Measurements from ENCODE around the gene PMM2. TPM values are rescaled to one million over a fixed set of nuclear protein-coding genes. Genes with fewer than 3 reads are reported as not detected.
A peak's percentile ranks its signal among the peaks of the same experiment; 100 is the strongest.

The PMM2 gene
- polyA plus RNA-seq, 1 donor from 2014 or later, result 32.3 TPM

DNA sequence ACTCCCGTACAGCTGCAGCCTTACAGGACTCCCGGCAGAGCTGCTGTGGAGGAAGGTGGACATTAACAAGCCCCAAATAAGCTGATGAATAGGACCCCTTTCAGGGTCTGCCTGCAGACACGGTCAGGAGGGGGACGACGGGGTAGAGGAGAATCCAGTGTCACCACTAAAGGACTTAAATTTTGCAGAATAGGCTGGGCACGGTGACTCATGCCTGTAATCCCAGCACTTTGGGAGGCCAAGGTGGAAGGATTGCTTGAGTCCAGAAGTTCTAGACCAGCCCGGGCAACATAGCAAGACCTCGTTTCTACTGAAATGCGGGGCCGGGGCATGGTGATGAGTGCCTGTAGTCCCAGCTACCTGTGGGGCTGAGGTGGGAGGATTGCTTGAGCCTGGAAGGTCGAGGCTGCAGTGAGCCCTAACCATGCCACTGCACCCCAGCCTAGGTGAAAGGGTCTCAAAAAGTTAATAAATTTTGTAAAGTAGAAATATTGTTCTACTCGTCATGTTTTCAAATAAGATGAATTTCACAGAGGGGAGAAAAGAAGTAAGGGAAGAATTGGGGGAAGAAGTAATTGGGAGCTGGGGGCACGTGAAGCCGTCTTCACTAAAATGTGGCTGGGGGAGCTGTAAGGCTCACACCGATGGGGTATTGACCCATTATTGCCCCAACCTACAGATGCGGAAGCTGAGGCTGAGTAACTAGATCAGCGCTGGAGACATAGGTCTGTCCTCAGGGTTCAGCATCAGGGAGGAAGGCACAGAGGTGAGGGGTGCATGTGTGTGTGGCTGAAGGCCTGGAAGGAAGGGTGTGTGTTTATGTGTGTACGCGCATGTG, 89.2 kb downstream of the PMM2 start:
- H3K9me3 Mint-ChIP-seq, result no peaks in the 10 kb centered on the region
- H3K4me1 Mint-ChIP-seq, result peaks cover 8 to 21% (median 21%) of the 10 kb centered on the region in 3 donors
- H3K4me3 Mint-ChIP-seq, result peak overlapping the region in 1 of 4 donors; percentile 73
- peaks cover 20% of the 10 kb centered on the region for H3K27me3 Mint-ChIP-seq
- peaks cover 6% of the 10 kb centered on the region for H3K36me3 Mint-ChIP-seq
- H3K27ac Mint-ChIP-seq, result peak overlapping the region; percentile 34 to 77 (median 65)

DNA sequence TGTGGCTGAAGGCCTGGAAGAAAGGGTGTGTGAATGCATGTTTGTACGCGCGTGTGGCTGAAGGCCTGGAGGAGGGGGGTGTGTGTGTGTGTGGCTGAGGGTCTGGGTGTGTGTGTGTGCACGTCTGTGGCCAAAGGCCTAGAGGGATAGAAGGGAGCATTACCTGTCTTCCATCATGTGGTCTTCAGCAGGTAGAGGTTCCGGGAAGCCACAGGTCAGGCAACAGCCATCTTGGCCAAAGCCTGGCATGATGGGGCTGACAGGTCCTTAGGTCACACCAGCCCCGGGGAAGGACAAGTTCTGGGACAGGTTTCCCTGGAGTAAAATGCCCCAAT, 89.8 kb downstream of the PMM2 start:
- peaks cover 13 to 27% (median 26%) of the 10 kb centered on the region in 3 donors for H3K4me1 Mint-ChIP-seq
- H3K36me3 Mint-ChIP-seq, result peaks cover 6% of the 10 kb centered on the region
- peaks cover 17% of the 10 kb centered on the region for H3K27me3 Mint-ChIP-seq
- H3K9me3 Mint-ChIP-seq, result no peaks in the 10 kb centered on the region
- H3K4me3 Mint-ChIP-seq, result no peak overlapping the region
- peak overlapping the region; percentile 22 to 65 (median 34) for H3K27ac Mint-ChIP-seq

DNA sequence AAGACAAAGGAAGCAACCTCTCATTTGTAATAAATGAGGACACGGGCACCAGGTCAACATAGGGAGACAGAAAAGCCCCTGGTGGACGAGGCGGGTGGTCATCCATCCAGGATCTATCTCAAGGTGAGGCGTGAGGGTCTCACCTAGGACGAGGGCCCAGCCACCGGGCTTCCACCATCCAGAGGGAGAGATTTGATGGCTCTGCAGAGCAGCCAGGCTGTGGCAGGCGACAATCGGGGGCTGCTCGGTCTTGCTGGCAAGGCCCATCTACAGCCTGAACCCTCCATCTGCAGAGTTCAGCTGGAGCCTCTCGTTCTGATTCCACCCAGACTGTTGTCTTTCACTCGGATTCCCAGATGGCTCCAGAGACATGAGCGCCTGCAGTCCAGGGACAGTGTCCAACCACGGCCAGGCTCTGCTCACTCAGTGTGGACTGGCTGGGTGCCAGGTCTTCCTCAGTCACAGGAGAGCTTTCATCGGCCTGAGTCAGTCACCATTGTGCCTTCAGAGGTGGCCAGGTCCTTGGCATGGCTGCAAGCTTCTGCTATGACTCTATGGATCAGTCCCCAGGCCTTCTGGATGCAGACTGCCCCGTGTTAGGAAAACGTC, 90.4 kb downstream of the PMM2 start:
- peaks cover 6% of the 10 kb centered on the region for H3K36me3 Mint-ChIP-seq
- H3K4me3 Mint-ChIP-seq, result no peak overlapping the region
- no peaks in the 10 kb centered on the region for H3K9me3 Mint-ChIP-seq
- peaks cover 12% of the 10 kb centered on the region for H3K27me3 Mint-ChIP-seq
- peak overlapping the region in 2 of 3 donors; percentile 27 to 34 for H3K27ac Mint-ChIP-seq
- peaks cover 18 to 34% (median 30%) of the 10 kb centered on the region in 3 donors for H3K4me1 Mint-ChIP-seq

DNA sequence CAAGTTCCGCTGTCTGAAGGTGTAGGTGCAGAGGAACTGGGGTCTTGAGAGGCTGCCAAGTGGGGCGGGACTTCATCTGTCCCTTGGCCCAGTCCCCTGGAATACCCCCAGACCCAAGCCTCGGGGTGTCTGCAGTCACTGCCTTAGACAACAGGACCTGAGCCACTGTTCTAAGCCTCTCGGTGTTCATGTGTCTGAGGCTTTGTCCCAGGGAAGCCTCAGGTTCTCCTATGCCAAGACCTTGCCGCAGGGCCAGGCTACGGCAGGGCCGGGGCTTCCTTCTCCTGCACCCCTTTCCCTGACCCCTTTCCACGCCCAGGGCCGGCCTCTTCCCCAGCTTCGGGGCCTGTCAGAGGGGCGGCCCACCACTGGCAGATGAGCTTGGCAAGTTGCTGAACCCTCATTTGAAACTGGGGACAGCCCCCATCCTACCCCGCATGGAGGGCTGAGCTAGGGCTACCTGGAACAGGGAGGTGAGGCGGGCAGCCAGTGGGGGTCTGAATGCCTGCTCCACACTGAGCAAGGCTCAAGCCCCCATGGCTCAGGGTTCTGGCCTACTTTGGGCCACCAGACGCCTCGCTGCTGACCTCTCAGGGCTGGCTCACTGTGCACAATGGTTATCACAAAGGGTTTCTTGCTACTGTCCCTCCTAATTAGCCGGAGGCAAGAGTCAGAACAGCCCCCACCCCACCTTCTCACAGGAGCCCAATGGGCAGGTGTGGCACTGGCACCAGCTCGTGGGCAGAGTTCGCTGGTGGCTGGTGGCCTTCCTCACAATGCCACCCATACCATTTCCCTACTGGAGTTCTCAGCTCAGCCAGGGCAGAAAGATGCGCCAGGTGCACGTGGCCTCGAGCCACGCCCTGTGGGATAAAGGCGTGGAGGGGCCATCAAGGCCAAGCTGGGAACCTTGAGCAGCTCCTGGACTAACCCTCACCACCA, 91.6 kb downstream of the PMM2 start:
- Mint-ChIP-seq H3K4me1 (peaks cover 23 to 36% (median 30%) of the 10 kb centered on the region in 3 donors), H3K9me3 (no peaks in the 10 kb centered on the region), H3K27ac (peak overlapping the region in 1 of 3 donors; percentile 10), H3K4me3 (no peak overlapping the region), H3K27me3 (peaks cover 9% of the 10 kb centered on the region), H3K36me3 (peaks cover 6% of the 10 kb centered on the region)

DNA sequence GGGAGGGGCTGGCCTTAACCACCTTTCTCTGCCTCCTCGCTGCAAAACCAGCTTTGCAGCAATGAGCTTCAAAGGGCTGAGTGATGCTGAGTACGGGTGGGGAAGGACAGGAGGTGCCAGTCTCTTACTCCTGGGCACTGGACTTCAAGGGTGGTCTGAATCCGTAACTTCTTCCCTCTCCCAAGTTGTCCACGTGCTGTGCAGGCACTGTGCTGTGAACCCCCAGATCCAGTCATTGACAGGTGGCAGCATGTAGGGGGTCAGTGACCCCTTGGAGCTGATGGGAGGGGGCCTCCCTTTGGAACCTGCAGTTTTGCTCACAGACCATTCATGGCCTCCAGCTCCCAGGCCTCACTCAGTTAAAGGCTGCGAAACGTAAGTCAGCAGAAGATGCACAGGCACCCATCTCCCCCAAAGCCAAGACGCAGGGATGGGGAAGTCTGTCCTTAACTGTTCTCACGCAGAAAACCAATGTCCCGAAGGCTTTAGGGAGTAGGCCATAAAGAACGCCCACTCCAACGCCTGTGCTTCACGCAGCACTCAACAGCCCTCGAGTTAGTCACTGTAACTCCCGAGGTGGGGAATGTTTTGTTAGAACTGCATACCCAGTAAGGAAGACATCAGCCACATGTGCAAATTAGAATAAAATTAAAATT, 92.4 kb downstream of the PMM2 start:
- H3K9me3 Mint-ChIP-seq, result no peaks in the 10 kb centered on the region
- H3K4me1 Mint-ChIP-seq, result peaks cover 23 to 36% (median 30%) of the 10 kb centered on the region in 3 donors
- peaks cover 8% of the 10 kb centered on the region for H3K27me3 Mint-ChIP-seq
- H3K27ac Mint-ChIP-seq, result peak overlapping the region in 1 of 3 donors; percentile 94
- no peak overlapping the region for H3K4me3 Mint-ChIP-seq
- peaks cover 6% of the 10 kb centered on the region for H3K36me3 Mint-ChIP-seq

DNA sequence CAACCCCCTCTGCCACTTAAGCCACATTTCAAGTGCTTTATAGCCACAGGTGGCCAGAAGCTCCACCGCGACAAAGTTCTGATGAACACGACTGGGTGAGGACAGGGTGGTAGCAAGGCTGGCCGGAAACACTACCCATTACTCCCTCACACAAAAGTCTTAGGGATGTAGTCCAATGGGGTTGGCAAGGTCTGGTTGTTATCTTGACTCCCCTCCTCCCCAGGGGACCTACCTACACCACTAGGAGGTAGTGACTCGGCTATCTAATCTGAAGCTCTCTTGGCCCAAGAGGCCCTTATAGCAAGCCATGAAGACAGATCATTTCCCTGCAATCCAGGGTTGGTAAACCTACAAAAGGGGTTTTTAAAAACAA, 92.9 kb downstream of the PMM2 start:
- Mint-ChIP-seq H3K4me3 (no peak overlapping the region), H3K36me3 (peaks cover 6% of the 10 kb centered on the region)

DNA sequence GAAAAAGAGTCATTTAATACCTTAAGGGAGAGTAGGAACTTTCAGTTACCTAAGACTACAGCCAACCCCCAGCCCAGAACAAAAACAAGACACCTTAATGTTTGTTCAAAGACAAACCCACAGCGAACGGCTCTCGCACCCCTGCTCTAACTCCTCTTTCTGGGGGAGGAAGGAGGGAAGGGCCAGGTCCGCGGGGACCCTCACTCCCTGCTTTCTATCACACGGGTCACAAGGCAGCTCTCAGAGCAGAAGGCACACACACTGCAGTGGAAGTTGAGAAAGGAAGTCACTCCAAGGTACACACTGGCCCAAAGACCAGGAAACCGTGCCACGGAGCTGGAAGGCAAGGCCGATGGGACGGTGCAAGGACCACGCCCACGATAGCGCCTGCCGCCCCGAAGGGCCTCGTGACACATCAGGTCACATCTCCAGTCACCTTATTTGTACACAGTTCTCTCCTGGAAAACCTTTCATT, 94.5 kb downstream of the PMM2 start:
- H3K27ac Mint-ChIP-seq, result peak overlapping the region; percentile 82 to 98 (median 94)
- no peaks in the 10 kb centered on the region for H3K27me3 Mint-ChIP-seq
- H3K9me3 Mint-ChIP-seq, result no peaks in the 10 kb centered on the region
- peaks cover 22 to 27% (median 23%) of the 10 kb centered on the region in 3 donors for H3K4me1 Mint-ChIP-seq
- peak overlapping the region in 3 of 4 donors; percentile 66 to 89 (median 84) for H3K4me3 Mint-ChIP-seq
- H3K36me3 Mint-ChIP-seq, result peaks cover 5% of the 10 kb centered on the region

More for the DNA sequence above, 92.9 kb downstream of the PMM2 start:
- peak overlapping the region; percentile 82 to 98 (median 94) for H3K27ac Mint-ChIP-seq
- peaks cover 3% of the 10 kb centered on the region for H3K27me3 Mint-ChIP-seq
- H3K4me1 Mint-ChIP-seq, result peaks cover 23 to 32% (median 26%) of the 10 kb centered on the region in 3 donors
- no peaks in the 10 kb centered on the region for H3K9me3 Mint-ChIP-seq

DNA sequence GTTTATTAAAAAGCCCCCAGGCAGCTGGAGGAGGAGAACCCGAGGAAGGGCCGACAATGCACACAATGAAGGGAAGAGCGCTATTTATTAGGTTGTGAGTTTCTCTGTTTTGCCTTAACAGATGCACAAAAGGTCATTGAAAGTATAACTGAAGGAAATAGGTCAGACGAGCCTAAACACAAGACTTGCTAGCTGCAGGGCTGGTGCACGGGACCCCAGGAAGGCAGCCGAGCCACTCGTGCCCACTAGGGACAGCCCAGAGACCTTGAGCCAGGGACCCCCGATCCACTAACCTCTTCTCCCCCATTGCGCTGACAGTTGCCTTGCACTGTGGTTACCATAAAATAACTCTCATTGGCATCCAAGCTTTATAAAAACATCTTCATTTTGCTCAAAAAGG, 95.8 kb downstream of the PMM2 start:
- Mint-ChIP-seq H3K27me3 (no peaks in the 10 kb centered on the region), H3K36me3 (peaks cover 7% of the 10 kb centered on the region), H3K9me3 (no peaks in the 10 kb centered on the region), H3K4me3 (peak overlapping the region in 1 of 4 donors; percentile 39), H3K4me1 (peaks cover 20 to 23% (median 23%) of the 10 kb centered on the region in 3 donors), H3K27ac (peak overlapping the region in 2 of 3 donors; percentile 82 to 94)

DNA sequence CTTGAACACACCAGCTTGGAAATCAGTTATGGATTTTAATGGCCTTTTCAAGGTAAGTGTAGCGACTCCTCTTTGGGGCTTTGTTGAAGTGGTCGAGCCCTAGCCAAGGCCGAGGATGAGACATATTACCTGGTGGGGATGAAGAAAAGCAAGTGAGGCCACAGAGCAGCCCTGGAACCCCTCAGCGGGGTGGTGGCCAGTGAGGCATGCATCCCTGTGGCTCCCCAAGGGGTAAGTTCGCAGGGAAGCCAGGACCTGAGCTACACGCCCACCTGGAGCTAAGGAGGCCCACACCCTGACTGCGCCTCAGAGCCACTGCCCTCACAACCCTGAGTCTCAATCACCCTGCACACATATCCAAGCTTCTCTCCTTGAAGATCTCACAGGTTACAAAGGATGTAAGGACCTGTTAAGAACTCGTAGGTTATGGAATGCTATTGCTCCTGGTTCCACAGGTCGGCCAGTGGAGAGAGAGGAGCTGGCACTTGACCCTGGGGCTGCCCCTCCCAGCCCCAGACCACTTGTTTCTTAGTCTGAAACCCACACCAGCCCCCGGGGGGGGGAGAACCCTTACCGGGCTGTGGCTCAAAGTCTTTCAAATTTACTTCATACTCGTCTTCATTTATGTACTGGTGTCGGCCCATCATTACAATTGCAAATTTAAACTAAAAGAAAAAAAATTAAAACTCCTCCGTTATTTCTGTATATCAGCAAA, 96.5 kb downstream of the PMM2 start:
- Mint-ChIP-seq H3K27me3 (no peaks in the 10 kb centered on the region), H3K36me3 (peaks cover 7% of the 10 kb centered on the region), H3K4me1 (peaks cover 20 to 23% (median 23%) of the 10 kb centered on the region in 3 donors), H3K27ac (peak overlapping the region in 2 of 3 donors; percentile 31 to 36), H3K9me3 (no peaks in the 10 kb centered on the region), H3K4me3 (no peak overlapping the region)

DNA sequence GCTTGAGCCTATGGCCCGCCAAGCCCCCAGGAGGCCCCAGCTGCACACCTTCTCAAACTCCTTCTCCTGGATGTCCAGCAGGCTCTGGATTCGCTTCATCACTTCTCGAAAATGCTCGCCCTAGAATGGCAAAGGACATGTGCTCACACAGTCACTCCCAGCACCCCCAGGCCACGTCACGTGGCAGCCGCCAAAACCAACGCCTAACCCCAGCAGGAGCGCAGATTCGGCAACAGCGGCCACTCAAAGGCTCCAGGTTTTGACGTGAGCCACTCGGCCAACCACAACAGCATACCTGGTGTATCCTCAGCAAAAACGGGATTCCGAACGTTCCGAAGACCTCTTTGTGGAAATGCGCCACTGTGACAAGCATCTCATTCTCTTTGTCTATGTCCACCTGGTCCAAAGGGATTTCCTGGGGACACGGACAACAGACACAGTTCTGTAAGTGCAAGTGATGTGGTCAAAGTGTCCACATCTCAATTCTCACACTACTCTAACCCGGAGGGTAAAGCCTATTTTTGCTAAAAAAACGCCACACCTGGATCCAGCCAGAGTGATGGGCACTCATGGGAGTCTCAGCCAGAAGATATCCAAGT, 97.2 kb downstream of the PMM2 start:
- Mint-ChIP-seq H3K4me3 (peak overlapping the region in 2 of 4 donors; percentile 3 to 4), H3K36me3 (peaks cover 7% of the 10 kb centered on the region), H3K9me3 (no peaks in the 10 kb centered on the region), H3K4me1 (peaks cover 20 to 23% (median 23%) of the 10 kb centered on the region in 3 donors), H3K27ac (peak overlapping the region in 2 of 3 donors; percentile 31 to 36), H3K27me3 (no peaks in the 10 kb centered on the region)

DNA sequence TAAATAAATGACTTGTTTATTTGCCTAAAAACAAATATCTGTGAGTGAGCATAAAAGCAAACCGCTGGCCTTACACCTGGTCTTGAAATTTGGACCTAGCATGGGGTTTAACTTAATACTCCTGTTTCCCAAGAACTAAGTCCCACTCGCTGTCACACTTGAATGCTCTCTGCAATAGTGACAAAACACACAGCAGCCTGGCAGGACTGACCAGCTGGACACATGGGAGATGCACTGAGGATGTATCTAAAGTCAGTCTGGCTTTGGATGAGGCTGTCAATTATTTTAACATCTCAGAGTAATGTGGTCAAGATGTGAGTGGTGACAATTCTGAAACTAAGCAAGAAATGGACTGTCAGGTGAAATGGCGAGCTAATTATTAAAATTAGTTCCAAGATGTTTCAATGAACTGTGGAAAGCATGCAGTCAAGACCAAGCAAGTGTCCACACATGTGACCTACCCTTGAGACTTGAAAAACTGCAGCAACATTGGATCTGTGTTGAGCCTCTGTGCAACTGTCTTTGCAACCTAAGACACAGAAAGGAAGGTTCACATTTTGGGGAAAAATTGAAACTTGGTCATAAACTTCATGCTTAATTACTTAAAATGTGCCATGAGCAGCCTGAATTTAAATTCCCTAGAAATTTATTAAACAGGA, 101.2 kb downstream of the PMM2 start:
- Mint-ChIP-seq H3K36me3 (peaks cover 12% of the 10 kb centered on the region), H3K9me3 (no peaks in the 10 kb centered on the region), H3K4me3 (no peak overlapping the region), H3K27ac (peak overlapping the region in 2 of 3 donors; percentile 19 to 20), H3K4me1 (no peaks in the 10 kb centered on the region), H3K27me3 (no peaks in the 10 kb centered on the region)
